ENCODE data around the gene STAT1.
"Not testable (repeated sequence)": the region's sequence is repeated elsewhere in the genome, so short reads cannot be mapped to it uniquely, and the experiment has no call there.

STAT1 gene

DNA sequence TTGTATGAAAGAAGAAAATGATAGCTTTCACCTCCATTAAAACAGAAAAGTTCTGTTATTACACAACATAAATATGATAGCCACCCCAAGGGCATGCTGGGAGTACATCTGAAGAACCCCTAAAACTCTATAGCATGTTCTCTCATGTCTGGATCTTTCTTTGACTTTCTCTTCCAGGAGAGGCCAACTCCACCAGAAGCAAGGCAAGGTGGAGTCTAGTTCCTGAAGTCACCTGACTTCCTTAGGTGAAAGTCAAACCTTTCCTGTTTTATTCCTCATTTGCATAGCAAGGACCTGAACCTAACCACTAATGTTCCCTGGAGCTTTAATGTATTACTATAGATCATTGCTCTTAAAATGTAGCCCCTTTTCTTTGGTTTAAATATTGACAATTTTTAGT lies 5.7 kb downstream of the STAT1 start:
- H3K27me3 Mint-ChIP-seq (ENCODE audit: low read depth), result no peaks in the 10 kb centered on the region
- H3K4me1 Mint-ChIP-seq (ENCODE audit: low read depth), result peaks cover 47% of the 10 kb centered on the region
- peak overlapping the region; percentile 2 for H3K27ac Mint-ChIP-seq
- H3K4me3 Mint-ChIP-seq, result peak overlapping the region; percentile 66
- H3K36me3 Mint-ChIP-seq (ENCODE audit: low read depth), result peaks cover 83% of the 10 kb centered on the region
- peaks cover 23% of the 10 kb centered on the region for H3K9me3 Mint-ChIP-seq
- DNase-seq (ENCODE audit: low spot score), result no peak

GRCh38 chr2:191006997-191007783 lies 6.8 kb downstream of the STAT1 start:
- DNase-seq (ENCODE audit: low spot score), result no peak
- H3K9me3 Mint-ChIP-seq, result peaks cover 25% of the 10 kb centered on the region
- H3K4me3 Mint-ChIP-seq, result peak overlapping the region; percentile 41
- H3K4me1 Mint-ChIP-seq (ENCODE audit: low read depth), result peaks cover 57% of the 10 kb centered on the region
- peaks cover 94% of the 10 kb centered on the region for H3K36me3 Mint-ChIP-seq (ENCODE audit: low read depth)
- no peaks in the 10 kb centered on the region for H3K27me3 Mint-ChIP-seq (ENCODE audit: low read depth)
- H3K27ac Mint-ChIP-seq, result peak overlapping the region; percentile 24

DNA sequence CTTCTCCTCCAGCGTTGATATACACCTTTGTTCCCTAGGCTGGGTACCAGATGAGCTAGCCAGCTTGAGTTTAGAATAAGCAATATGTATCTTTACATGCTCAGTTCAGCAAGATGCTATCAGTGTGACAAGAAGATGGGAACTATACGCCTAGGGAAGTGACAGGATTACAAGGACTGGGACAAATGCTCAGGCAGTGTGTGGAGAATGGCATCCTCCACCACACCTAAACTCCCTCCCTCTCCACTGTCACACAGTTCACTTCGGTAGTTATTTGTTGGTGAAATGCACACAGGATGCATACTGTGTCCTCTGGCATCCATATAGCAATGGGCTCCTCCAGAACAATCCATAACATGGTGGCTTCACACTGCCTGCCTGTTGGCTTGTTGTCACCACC lies 7.7 kb downstream of the STAT1 start:
- Mint-ChIP-seq H3K36me3 (ENCODE audit: low read depth) (peaks cover 96% of the 10 kb centered on the region), H3K27me3 (ENCODE audit: low read depth) (no peaks in the 10 kb centered on the region), H3K4me3 (peak overlapping the region; percentile 11), H3K27ac (peak overlapping the region; percentile 16), H3K4me1 (ENCODE audit: low read depth) (peaks cover 61% of the 10 kb centered on the region), H3K9me3 (peaks cover 25% of the 10 kb centered on the region)
- DNase-seq (ENCODE audit: low spot score), result no peak

DNA sequence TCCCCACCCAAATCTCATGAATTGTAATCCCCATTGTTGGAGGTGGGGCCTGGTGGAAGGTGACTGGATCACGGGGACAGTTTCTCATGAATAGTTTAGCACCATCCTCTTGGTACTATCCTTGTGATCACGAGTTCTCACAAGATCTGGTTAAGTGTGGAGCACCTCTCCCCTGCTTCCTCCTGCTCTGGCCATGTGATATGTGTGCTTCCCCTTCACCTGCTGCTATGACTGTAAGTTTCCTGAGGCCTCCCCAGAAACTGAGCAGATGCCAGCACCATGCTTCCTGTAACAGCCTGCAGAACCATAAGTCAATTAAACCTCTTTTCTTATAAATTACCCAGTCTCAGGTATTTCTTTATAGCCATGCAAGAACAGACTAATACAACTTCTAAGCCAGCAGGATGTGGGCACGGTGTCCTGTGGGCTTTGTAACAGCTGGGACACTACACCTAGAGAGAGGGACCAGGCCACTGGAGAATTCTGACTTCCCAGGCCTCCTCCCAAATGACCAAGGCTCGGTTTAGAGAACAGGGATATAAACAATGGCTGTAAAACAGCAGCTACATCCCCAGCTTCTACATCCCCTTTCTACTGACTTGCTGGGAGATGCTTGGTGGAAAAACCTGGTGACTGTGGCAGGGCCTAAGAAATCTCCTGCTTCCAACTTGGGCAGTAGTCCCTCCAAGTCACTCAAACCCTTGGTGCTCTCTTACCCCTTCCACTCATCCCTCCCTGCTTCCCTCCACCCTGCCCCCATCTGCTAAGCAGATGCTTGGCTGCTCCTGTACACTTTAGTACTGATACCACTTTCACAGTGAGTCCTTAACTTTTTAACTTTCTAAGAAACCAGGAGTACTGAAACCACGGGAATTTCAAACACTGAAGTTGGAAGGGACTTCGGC lies 10.3 kb downstream of the STAT1 start:
- Mint-ChIP-seq H3K4me1 (ENCODE audit: low read depth) (peaks cover 56% of the 10 kb centered on the region), H3K4me3 (peak overlapping the region; percentile 44), H3K9me3 (peaks cover 25% of the 10 kb centered on the region), H3K27ac (peak overlapping the region; percentile 73), H3K27me3 (ENCODE audit: low read depth) (no peaks in the 10 kb centered on the region), H3K36me3 (ENCODE audit: low read depth) (peaks cover 99% of the 10 kb centered on the region)
- DNase-seq (ENCODE audit: low spot score), result no peak

- Mint-ChIP-seq H3K36me3 (ENCODE audit: low read depth) (peaks cover 97% of the 10 kb centered on the region), H3K9me3 (peaks cover 20% of the 10 kb centered on the region), H3K4me3 (no peak overlapping the region), H3K4me1 (ENCODE audit: low read depth) (peaks cover 53% of the 10 kb centered on the region), H3K27ac (peak overlapping the region; percentile 21), H3K27me3 (ENCODE audit: low read depth) (no peaks in the 10 kb centered on the region)
- no peak for DNase-seq (ENCODE audit: low spot score)
These were observed 12.3 kb downstream of the STAT1 start for GRCh38 chr2:191001624-191002023.

GRCh38 chr2:191001032-191001431 lies 12.9 kb downstream of the STAT1 start:
- Mint-ChIP-seq H3K27me3 (ENCODE audit: low read depth) (no peaks in the 10 kb centered on the region), H3K36me3 (ENCODE audit: low read depth) (peaks cover 97% of the 10 kb centered on the region), H3K4me1 (ENCODE audit: low read depth) (peaks cover 50% of the 10 kb centered on the region)

DNA sequence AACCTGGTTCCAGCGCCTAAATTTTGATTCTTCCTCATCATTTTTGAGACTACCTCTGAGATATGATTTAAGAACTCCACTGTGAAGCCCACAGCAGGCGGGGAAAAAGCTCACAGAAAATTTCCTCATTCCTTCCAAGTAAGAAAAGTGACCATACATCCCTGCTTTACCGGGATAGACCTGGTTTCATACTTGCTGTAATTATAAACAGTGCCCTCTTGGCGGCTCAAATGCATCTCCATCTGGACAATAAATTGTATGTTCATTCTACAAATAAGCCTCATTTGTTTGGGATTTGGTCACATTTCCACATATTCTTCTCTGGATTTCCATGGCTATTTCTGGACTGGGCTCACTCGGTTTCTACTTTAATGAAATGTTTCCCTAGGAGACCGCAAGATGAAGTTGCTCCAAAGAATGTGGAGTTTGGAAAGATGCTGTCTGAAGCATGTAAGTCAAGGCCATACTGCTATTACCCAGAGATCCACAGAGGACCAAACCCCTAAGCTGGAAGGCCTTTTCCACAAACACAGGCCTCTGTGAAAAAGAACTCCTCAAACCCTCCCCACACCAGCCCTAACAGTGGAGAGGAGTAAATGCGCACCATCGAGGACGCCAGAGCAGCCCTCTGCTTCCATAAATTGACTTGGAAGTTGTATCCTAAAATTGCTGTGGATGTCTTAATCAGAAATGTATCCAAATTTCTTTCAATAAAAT lies 13.9 kb downstream of the STAT1 start:
- Mint-ChIP-seq H3K27ac (peak overlapping the region; percentile 33), H3K4me3 (no peak overlapping the region), H3K4me1 (ENCODE audit: low read depth) (peaks cover 56% of the 10 kb centered on the region), H3K36me3 (ENCODE audit: low read depth) (peaks cover 97% of the 10 kb centered on the region), H3K27me3 (ENCODE audit: low read depth) (no peaks in the 10 kb centered on the region), H3K9me3 (peaks cover 18% of the 10 kb centered on the region)
- DNase-seq (ENCODE audit: low spot score), result no peak

More at GRCh38 chr2:191001032-191001431, 12.9 kb downstream of the STAT1 start:
- Mint-ChIP-seq H3K9me3 (peaks cover 20% of the 10 kb centered on the region), H3K4me3 (peak overlapping the region; percentile 5), H3K27ac (peak overlapping the region; percentile 56)
- no peak for DNase-seq (ENCODE audit: low spot score)

DNA sequence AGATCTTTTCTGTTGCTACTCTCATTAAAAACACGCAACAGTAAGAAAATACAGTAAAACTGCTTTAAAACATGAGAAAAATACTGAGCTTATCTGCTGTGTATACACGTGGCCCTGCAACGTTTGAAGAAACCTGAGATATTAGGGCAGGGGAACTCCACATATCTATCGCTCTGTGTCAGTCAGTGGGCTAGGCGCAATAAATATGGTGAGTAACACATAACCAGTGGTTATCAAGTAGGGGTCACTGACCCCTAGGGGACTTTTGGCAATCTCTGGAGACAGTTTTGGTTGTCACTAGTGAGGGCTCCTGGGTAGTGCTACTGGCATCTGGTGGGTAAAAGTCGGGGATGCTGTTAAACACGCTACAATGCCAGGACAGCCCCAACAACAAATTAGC lies 14.9 kb downstream of the STAT1 start:
- H3K27ac Mint-ChIP-seq, result no peak overlapping the region

GRCh38 chr2:190997526-190998113 lies 16.4 kb downstream of the STAT1 start:
- Mint-ChIP-seq H3K27me3 (ENCODE audit: low read depth) (no peaks in the 10 kb centered on the region), H3K27ac (peak overlapping the region; percentile 67), H3K9me3 (no peaks in the 10 kb centered on the region), H3K36me3 (ENCODE audit: low read depth) (peaks cover 94% of the 10 kb centered on the region), H3K4me1 (ENCODE audit: low read depth) (peaks cover 58% of the 10 kb centered on the region), H3K4me3 (no peak overlapping the region)
- DNase-seq (ENCODE audit: low spot score), result no peak

More for the DNA sequence above, 14.9 kb downstream of the STAT1 start:
- Mint-ChIP-seq H3K27me3 (ENCODE audit: low read depth) (no peaks in the 10 kb centered on the region), H3K9me3 (peaks cover 10% of the 10 kb centered on the region), H3K4me1 (ENCODE audit: low read depth) (peaks cover 57% of the 10 kb centered on the region), H3K4me3 (no peak overlapping the region), H3K36me3 (ENCODE audit: low read depth) (peaks cover 95% of the 10 kb centered on the region)
- no peak for DNase-seq (ENCODE audit: low spot score)

- H3K36me3 Mint-ChIP-seq (ENCODE audit: low read depth), result peaks cover 94% of the 10 kb centered on the region
- no peaks in the 10 kb centered on the region for H3K9me3 Mint-ChIP-seq
- peaks cover 52% of the 10 kb centered on the region for H3K4me1 Mint-ChIP-seq (ENCODE audit: low read depth)
- no peak for DNase-seq (ENCODE audit: low spot score)
- H3K27me3 Mint-ChIP-seq (ENCODE audit: low read depth), result no peaks in the 10 kb centered on the region
- peak overlapping the region; percentile 67 for H3K27ac Mint-ChIP-seq
- H3K4me3 Mint-ChIP-seq, result peak overlapping the region; percentile 25
These were observed 17.0 kb downstream of the STAT1 start for GRCh38 chr2:190996947-190997346.

DNA sequence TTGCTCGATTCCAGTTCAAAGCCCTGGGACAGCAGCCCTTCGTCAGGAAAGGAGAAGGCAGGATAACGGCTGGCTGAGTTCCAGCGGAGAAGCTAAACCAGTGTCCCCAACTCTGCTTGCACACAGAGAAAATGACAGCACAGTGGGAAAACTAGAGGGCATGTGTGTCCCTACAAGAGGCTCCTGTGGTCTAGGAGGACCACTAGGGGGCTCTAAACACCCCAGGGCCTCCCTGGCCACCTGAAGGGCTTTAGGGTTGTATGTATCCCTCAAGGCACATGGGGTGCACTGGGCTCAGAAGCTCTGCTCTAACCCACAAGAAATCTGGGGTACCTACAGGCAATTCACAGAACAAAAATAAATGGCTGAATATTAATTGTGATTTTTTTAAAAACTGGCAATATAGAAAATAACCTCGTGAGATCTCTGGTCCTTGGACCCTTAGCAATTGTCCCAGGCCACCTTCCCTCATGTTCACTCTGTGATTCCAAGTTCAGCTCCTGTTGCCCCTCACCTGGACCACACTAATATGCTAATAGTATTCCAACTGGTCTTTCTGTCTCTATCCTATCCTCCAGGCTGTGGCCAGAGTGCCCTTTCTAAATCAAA lies 17.5 kb downstream of the STAT1 start:
- H3K27ac Mint-ChIP-seq, result peak overlapping the region; percentile 67
- no peaks in the 10 kb centered on the region for H3K9me3 Mint-ChIP-seq
- no peak for DNase-seq (ENCODE audit: low spot score)
- peaks cover 48% of the 10 kb centered on the region for H3K4me1 Mint-ChIP-seq (ENCODE audit: low read depth)
- no peaks in the 10 kb centered on the region for H3K27me3 Mint-ChIP-seq (ENCODE audit: low read depth)
- H3K4me3 Mint-ChIP-seq, result no peak overlapping the region
- peaks cover 91% of the 10 kb centered on the region for H3K36me3 Mint-ChIP-seq (ENCODE audit: low read depth)

DNA sequence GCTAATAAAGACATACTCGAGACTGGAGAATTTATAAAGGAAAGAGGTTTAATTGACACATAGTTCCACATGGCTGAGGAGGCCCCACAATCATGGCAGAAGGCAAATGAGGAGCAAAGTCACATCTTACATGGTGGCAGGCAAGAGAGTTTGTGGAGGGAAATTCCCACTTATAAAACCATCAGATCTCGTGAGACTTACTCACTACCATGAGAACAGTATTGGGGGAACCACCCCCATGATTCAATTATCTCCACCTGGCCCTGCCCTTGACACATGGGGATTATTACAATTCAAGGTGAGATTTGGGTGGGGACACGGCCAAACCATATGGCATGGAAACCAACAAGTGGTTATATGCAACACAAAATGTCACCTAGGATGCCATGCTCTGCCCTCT lies 18.7 kb downstream of the STAT1 start:
- not testable (repeated sequence) for H3K4me3 Mint-ChIP-seq; DNase-seq (ENCODE audit: low spot score); H3K9me3 Mint-ChIP-seq; H3K27me3 Mint-ChIP-seq (ENCODE audit: low read depth)
- Mint-ChIP-seq H3K27ac (peak overlapping the region; percentile 77), H3K4me1 (ENCODE audit: low read depth) (peaks cover 44% of the 10 kb centered on the region), H3K36me3 (ENCODE audit: low read depth) (peaks cover 89% of the 10 kb centered on the region)

DNA sequence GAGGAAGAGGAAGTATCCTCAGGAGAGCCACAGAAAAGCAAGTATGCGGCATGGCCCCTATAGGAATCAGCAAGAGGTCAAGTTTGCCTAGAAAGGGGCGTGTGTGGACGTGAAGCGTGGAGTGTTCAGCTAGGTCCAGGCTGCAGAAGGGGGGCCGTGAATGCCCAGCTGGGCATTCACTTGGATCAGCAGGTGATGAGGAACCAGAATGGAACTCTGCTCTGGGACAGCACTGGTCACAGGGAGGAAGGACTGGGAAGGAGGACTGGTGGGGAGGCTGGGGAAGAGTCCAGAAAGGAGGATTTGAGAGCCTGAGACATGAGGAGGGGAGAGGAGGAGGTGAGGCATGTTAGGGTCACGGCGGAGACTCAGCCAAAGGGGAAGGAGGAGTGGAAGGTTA lies 19.8 kb downstream of the STAT1 start:
- H3K27ac Mint-ChIP-seq, result peak overlapping the region; percentile 70
- peaks cover 47% of the 10 kb centered on the region for H3K4me1 Mint-ChIP-seq (ENCODE audit: low read depth)
- no peaks in the 10 kb centered on the region for H3K27me3 Mint-ChIP-seq (ENCODE audit: low read depth)
- H3K36me3 Mint-ChIP-seq (ENCODE audit: low read depth), result peaks cover 88% of the 10 kb centered on the region
- DNase-seq (ENCODE audit: low spot score), result no peak
- no peak overlapping the region for H3K4me3 Mint-ChIP-seq
- no peaks in the 10 kb centered on the region for H3K9me3 Mint-ChIP-seq

Measured in T-helper 2 cell treated with Interferon-gamma antibody and Interleukin-4, amounts not matched to agents 5 μg/mL and 100 μg/mL, for 36 hours (primary cell).